ENCODE measurements around the gene ODAD2. TPM values are rescaled to one million over a fixed set of nuclear protein-coding genes. Genes with fewer than 3 reads are reported as not detected.

ODAD2 gene
- total and polyA plus RNA-seq, 2 donors (not counting 1 experiment from before 2014, with no cell fraction given), result 0.12 to 1.3 TPM

DNA sequence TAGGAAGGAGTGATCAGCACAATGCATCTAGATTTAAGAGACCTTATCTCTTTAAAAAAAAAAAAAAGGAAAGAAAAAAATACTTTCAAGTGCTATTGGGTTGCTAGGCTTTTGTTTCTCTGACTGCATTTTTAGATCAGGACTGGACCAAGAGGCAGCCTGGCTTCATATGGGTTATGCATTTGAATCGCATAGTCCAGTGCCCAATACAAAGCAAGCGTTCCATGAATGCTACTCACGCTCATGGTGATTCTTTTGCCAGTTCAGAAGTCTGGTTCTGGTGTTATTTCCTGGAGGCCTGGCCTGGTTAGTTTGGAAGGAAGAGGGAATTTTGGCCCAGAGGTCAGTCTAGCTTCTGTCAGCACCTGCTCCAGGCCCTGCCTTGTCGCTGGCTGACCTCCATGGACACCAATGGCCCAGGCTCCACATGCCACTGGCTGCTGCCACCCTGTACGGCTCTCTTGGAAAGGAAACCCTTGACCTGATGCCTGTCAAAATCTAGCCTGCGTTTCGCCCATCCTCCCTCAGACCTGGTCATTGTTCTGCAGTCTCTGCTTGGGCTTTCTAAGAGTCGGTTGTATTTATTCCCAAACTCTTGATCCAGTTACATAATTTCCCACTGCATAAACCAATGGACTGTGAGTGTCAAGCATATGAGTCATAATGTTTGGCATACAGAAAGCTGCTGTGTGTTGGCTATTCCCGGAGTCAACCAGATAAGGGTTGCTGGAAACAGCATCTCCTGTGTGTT is 178.9 kb downstream of the ODAD2 start:
- H3K79me2 ChIP-seq (ENCODE audit: control insufficient read depth, insufficient read depth, low read length), result no peaks in the 10 kb centered on the region
- DNase-seq (ENCODE audit: low read depth in 2 of 2), result peak; percentile 67 to 89
- H4K20me1 ChIP-seq (ENCODE audit: control insufficient read depth, extremely low read depth, insufficient read depth, low read length), result no peaks in the 10 kb centered on the region
- no peaks in the 10 kb centered on the region for H3K36me3 ChIP-seq (ENCODE audit: control insufficient read depth, insufficient read depth, low read length)
- H3K9me3 ChIP-seq (ENCODE audit: control insufficient read depth, insufficient read depth, low read depth, low read length), result no peaks in the 10 kb centered on the region
- no peak overlapping the region for H3K27ac ChIP-seq (ENCODE audit: insufficient read depth, low read length)
- no peak overlapping the region for H2AFZ ChIP-seq (ENCODE audit: low read length)
- H3K4me2 ChIP-seq (ENCODE audit: extremely low read depth, insufficient read depth, low read length), result no peak overlapping the region
- H3K4me1 ChIP-seq (ENCODE audit: control insufficient read depth, extremely low read depth, insufficient read depth, low read length), result no peaks in the 10 kb centered on the region
- no peaks in the 10 kb centered on the region for H3K27me3 ChIP-seq (ENCODE audit: control insufficient read depth, insufficient read depth, low read length)
- TF ChIP-seq CTCF (conservative IDR thresholded peaks at IDR 0.05 in 1 of 2, IDR thresholded peaks at IDR 0.05 in 1 of 2; ENCODE audit: low read depth in 1 of 2, low read length in 2 of 2) (no peak), EZH2 (IDR thresholded peaks at IDR 0.05; ENCODE audit: low read length, missing control alignments) (no peak)
- no peak overlapping the region for H3K9ac ChIP-seq (ENCODE audit: insufficient read depth, low read length)
- H3K4me3 ChIP-seq (replicated peaks in 1 of 4; ENCODE audit: control extremely low read depth in 1 of 4, insufficient read depth in 1 of 4, low read depth in 3 of 4, low read length in 4 of 4), result no peak overlapping the region

GRCh38 chr10:27816320-27816719 is 182.6 kb downstream of the ODAD2 start:
- no peaks in the 10 kb centered on the region for H3K9me3 ChIP-seq (ENCODE audit: control insufficient read depth, insufficient read depth, low read depth, low read length)
- TF ChIP-seq EZH2 (IDR thresholded peaks at IDR 0.05; ENCODE audit: low read length, missing control alignments), result no peak

GRCh38 chr10:27815846-27816245 is 183.0 kb downstream of the ODAD2 start:
- Histone ChIP-seq H4K20me1 (ENCODE audit: control insufficient read depth, extremely low read depth, insufficient read depth, low read length) (no peaks in the 10 kb centered on the region), H3K4me3 (replicated peaks in 1 of 4; ENCODE audit: control extremely low read depth in 1 of 4, insufficient read depth in 1 of 4, low read depth in 3 of 4, low read length in 4 of 4) (no peak overlapping the region), H3K4me2 (ENCODE audit: extremely low read depth, insufficient read depth, low read length) (no peak overlapping the region), H3K79me2 (ENCODE audit: control insufficient read depth, insufficient read depth, low read length) (no peaks in the 10 kb centered on the region), H3K36me3 (ENCODE audit: control insufficient read depth, insufficient read depth, low read length) (no peaks in the 10 kb centered on the region), H2AFZ (ENCODE audit: low read length) (no peak overlapping the region), H3K27ac (ENCODE audit: insufficient read depth, low read length) (no peak overlapping the region), H3K9me3 (ENCODE audit: control insufficient read depth, insufficient read depth, low read depth, low read length) (no peaks in the 10 kb centered on the region), H3K27me3 (ENCODE audit: control insufficient read depth, insufficient read depth, low read length) (no peaks in the 10 kb centered on the region), H3K9ac (ENCODE audit: insufficient read depth, low read length) (no peak overlapping the region), H3K4me1 (ENCODE audit: control insufficient read depth, extremely low read depth, insufficient read depth, low read length) (no peaks in the 10 kb centered on the region)
- DNase-seq (ENCODE audit: low read depth in 2 of 2), result no peak
- TF ChIP-seq EZH2 (IDR thresholded peaks at IDR 0.05; ENCODE audit: low read length, missing control alignments) (no peak), CTCF (conservative IDR thresholded peaks at IDR 0.05 in 1 of 2, IDR thresholded peaks at IDR 0.05 in 1 of 2; ENCODE audit: low read depth in 1 of 2, low read length in 2 of 2) (no peak)

More at GRCh38 chr10:27816320-27816719, 182.6 kb downstream of the ODAD2 start:
- Histone ChIP-seq H3K4me2 (ENCODE audit: extremely low read depth, insufficient read depth, low read length) (no peak overlapping the region), H3K36me3 (ENCODE audit: control insufficient read depth, insufficient read depth, low read length) (no peaks in the 10 kb centered on the region), H3K27ac (ENCODE audit: insufficient read depth, low read length) (no peak overlapping the region), H3K27me3 (ENCODE audit: control insufficient read depth, insufficient read depth, low read length) (no peaks in the 10 kb centered on the region), H4K20me1 (ENCODE audit: control insufficient read depth, extremely low read depth, insufficient read depth, low read length) (no peaks in the 10 kb centered on the region), H3K9ac (ENCODE audit: insufficient read depth, low read length) (no peak overlapping the region), H2AFZ (ENCODE audit: low read length) (no peak overlapping the region), H3K79me2 (ENCODE audit: control insufficient read depth, insufficient read depth, low read length) (no peaks in the 10 kb centered on the region), H3K4me1 (ENCODE audit: control insufficient read depth, extremely low read depth, insufficient read depth, low read length) (no peaks in the 10 kb centered on the region), H3K4me3 (replicated peaks in 1 of 4; ENCODE audit: control extremely low read depth in 1 of 4, insufficient read depth in 1 of 4, low read depth in 3 of 4, low read length in 4 of 4) (no peak overlapping the region)
- no peak for DNase-seq (ENCODE audit: low read depth in 2 of 2)
